Type B pancreatic cell (in vitro differentiated cells): ENCODE measurements around the gene AFG3L2. TPM values are rescaled to one million over a fixed set of nuclear protein-coding genes. Genes with fewer than 3 reads are reported as not detected.
A peak's percentile ranks its signal among the peaks of the same experiment; 100 is the strongest.

Experiments used
- DNase-seq: peaks from one replicate; pipeline ENCODE4 v3.0.0; 2021; ENCODE audit warnings: mixed read lengths; ENCODE audit not compliant: unreplicated experiment; ENCODE audit errors: extremely low spot score
- H3K27ac Mint-ChIP-seq: 2 replicates; pipeline ENCODE4 v1.8.0; 2021; ENCODE audit warnings: mild to moderate bottlenecking, mixed read lengths
- H3K27me3 Mint-ChIP-seq: 2 replicates; pipeline ENCODE4 v1.8.0; 2021; ENCODE audit warnings: mixed read lengths
- H3K36me3 Mint-ChIP-seq: 2 replicates; pipeline ENCODE4 v1.8.0; 2021; ENCODE audit warnings: mixed read lengths
- H3K4me1 Mint-ChIP-seq: one replicate; pipeline ENCODE4 v1.8.0; 2021; ENCODE audit warnings: mixed read lengths; ENCODE audit not compliant: unreplicated experiment
- H3K4me3 Mint-ChIP-seq: 2 replicates; pipeline ENCODE4 v1.8.0; 2021; ENCODE audit warnings: mild to moderate bottlenecking, mixed read lengths
- H3K9me3 Mint-ChIP-seq: 2 replicates; pipeline ENCODE4 v1.8.0; 2021; ENCODE audit warnings: mixed read lengths
- CTCF ChIP-seq: fragments of 200-600 bp; sonication (generic); conservative IDR thresholded peaks from 2 replicates; pipeline ENCODE4 v1.5.0; 2021; ENCODE audit warnings: antibody characterized with exemption, mild to moderate bottlenecking
- total RNA-seq: library from RNA; stranded (reverse); gene quantifications from 2 replicates; pipeline ENCODE4 v1.2.1, GENCODE V29; 2021; ENCODE audit warnings: low replicate concordance

Gene AFG3L2
- total RNA-seq, 1 donor from 2014 or later: 56.0 TPM

GRCh38 chr18:12305930-12306629 lies 70.9 kb downstream of the AFG3L2 start:
- no peak for TF ChIP-seq CTCF
- Mint-ChIP-seq H3K9me3 (no peaks in the 10 kb centered on the region), H3K4me1 (peaks cover 20% of the 10 kb centered on the region), H3K27me3 (peaks cover 30% of the 10 kb centered on the region), H3K27ac (peak overlapping the region; percentile 96), H3K4me3 (peak overlapping the region; percentile 93), H3K36me3 (peaks cover 14% of the 10 kb centered on the region)
- no peak for DNase-seq

- DNase-seq: no peak
- Mint-ChIP-seq H3K36me3 (peaks cover 9% of the 10 kb centered on the region), H3K4me1 (peaks cover 20% of the 10 kb centered on the region), H3K9me3 (no peaks in the 10 kb centered on the region), H3K4me3 (no peak overlapping the region), H3K27ac (no peak overlapping the region), H3K27me3 (peaks cover 30% of the 10 kb centered on the region)
- TF ChIP-seq CTCF: no peak
Measured at GRCh38 chr18:12305211-12305610, 71.8 kb downstream of the AFG3L2 start.

- peaks cover 6% of the 10 kb centered on the region for H3K36me3 Mint-ChIP-seq
- H3K9me3 Mint-ChIP-seq: no peaks in the 10 kb centered on the region
- TF ChIP-seq CTCF: no peak
- peaks cover 30% of the 10 kb centered on the region for H3K27me3 Mint-ChIP-seq
- no peak for DNase-seq
- H3K27ac Mint-ChIP-seq: no peak overlapping the region
- no peak overlapping the region for H3K4me3 Mint-ChIP-seq
- H3K4me1 Mint-ChIP-seq: peaks cover 17% of the 10 kb centered on the region
Measured at GRCh38 chr18:12304351-12305210, 72.4 kb downstream of the AFG3L2 start.

- Mint-ChIP-seq H3K27me3 (peaks cover 24% of the 10 kb centered on the region), H3K27ac (no peak overlapping the region), H3K9me3 (no peaks in the 10 kb centered on the region), H3K4me3 (no peak overlapping the region), H3K36me3 (peaks cover 3% of the 10 kb centered on the region), H3K4me1 (peaks cover 14% of the 10 kb centered on the region)
- DNase-seq: no peak
- TF ChIP-seq CTCF: no peak
Measured at GRCh38 chr18:12302391-12303147, 74.5 kb downstream of the AFG3L2 start.

GRCh38 chr18:12301263-12302005 lies 75.6 kb downstream of the AFG3L2 start:
- TF ChIP-seq CTCF: no peak
- H3K9me3 Mint-ChIP-seq: no peaks in the 10 kb centered on the region
- no peak overlapping the region for H3K27ac Mint-ChIP-seq
- H3K36me3 Mint-ChIP-seq: no peaks in the 10 kb centered on the region
- DNase-seq: no peak
- H3K4me1 Mint-ChIP-seq: peaks cover 6% of the 10 kb centered on the region
- H3K4me3 Mint-ChIP-seq: no peak overlapping the region
- peaks cover 13% of the 10 kb centered on the region for H3K27me3 Mint-ChIP-seq
